Effector memory CD4-positive, alpha-beta T cell (primary cell): ENCODE data around the gene ADGRG2.

Source experiments
- DNase-seq, 3 donors: peaks; one replicate each; pipeline ENCODE4 v3.0.0-alpha.2; 2020
- H3K27ac ChIP-seq: 2 replicates; pipeline ENCODE4 v1.7.0; 2013; ENCODE audit warnings: mild to moderate bottlenecking, low read length, moderate library complexity; ENCODE audit not compliant: insufficient read depth, poor library complexity, severe bottlenecking
- H3K27me3 ChIP-seq: replicated peaks from 2 replicates; pipeline ENCODE4 v1.7.0; 2013; ENCODE audit warnings: mild to moderate bottlenecking, low read length; ENCODE audit not compliant: insufficient read depth, control insufficient read depth, poor library complexity, severe bottlenecking
- H3K36me3 ChIP-seq: 2 replicates; pipeline ENCODE4 v1.7.0; 2013; ENCODE audit warnings: mild to moderate bottlenecking, low read length, moderate library complexity; ENCODE audit not compliant: control insufficient read depth, insufficient read depth
- H3K4me1 ChIP-seq: 2 replicates; pipeline ENCODE4 v1.7.0; 2013; ENCODE audit warnings: low read length, mild to moderate bottlenecking; ENCODE audit not compliant: control insufficient read depth, insufficient read depth, poor library complexity, severe bottlenecking
- H3K4me3 ChIP-seq: 2 replicates; pipeline ENCODE4 v1.7.0; 2013; ENCODE audit warnings: low read length, low read depth, mild to moderate bottlenecking; ENCODE audit not compliant: insufficient read depth, poor library complexity, severe bottlenecking
- H3K9me3 ChIP-seq: 2 replicates; pipeline ENCODE4 v1.7.0; 2013; ENCODE audit warnings: mild to moderate bottlenecking, low read length, moderate library complexity; ENCODE audit not compliant: control insufficient read depth
- total RNA-seq, 3 donors: gene quantifications; one replicate each; lab custom pipeline; 2026; lab: John Stamatoyannopoulos, UW

The ADGRG2 gene
- total RNA-seq = 0 reads per million in 3 donors

GRCh38 chrX:19121898-19122640, at the start of gene ADGRG2:
Gene ADGRG2 (minus strand): TSS chrX:19122468. CDS start chrX:19068834, 53,634 bp downstream.
- H3K4me1 ChIP-seq = no peaks in the 10 kb centered on the region
- H3K9me3 ChIP-seq = no peaks in the 10 kb centered on the region
- no peaks in the 10 kb centered on the region for H3K36me3 ChIP-seq
- no peaks in the 10 kb centered on the region for H3K27me3 ChIP-seq
- no peak for DNase-seq
- no peak within 1 kb of the TSS for H3K27ac ChIP-seq
- no peak within 1 kb of the TSS for H3K4me3 ChIP-seq

GRCh38 chrX:19168609-19169008, 46.3 kb upstream of the ADGRG2 start:
- Histone ChIP-seq H3K9me3 (no peaks in the 10 kb centered on the region), H3K36me3 (no peaks in the 10 kb centered on the region), H3K4me3 (no peak overlapping the region), H3K4me1 (no peaks in the 10 kb centered on the region), H3K27me3 (no peaks in the 10 kb centered on the region), H3K27ac (no peak overlapping the region)
- no peak for DNase-seq

GRCh38 chrX:19162851-19163250, 40.6 kb upstream of the ADGRG2 start:
- H3K4me1 ChIP-seq = no peaks in the 10 kb centered on the region
- H3K36me3 ChIP-seq = no peaks in the 10 kb centered on the region
- DNase-seq = no peak
- H3K9me3 ChIP-seq = no peaks in the 10 kb centered on the region
- no peaks in the 10 kb centered on the region for H3K27me3 ChIP-seq
- no peak overlapping the region for H3K27ac ChIP-seq
- H3K4me3 ChIP-seq = no peak overlapping the region

- no peaks in the 10 kb centered on the region for H3K27me3 ChIP-seq
- DNase-seq = no peak
These were observed 33.9 kb upstream of the ADGRG2 start for GRCh38 chrX:19156186-19156585.

GRCh38 chrX:19152762-19153161, 30.5 kb upstream of the ADGRG2 start:
- Histone ChIP-seq H3K27me3 (no peaks in the 10 kb centered on the region), H3K4me1 (no peaks in the 10 kb centered on the region), H3K27ac (no peak overlapping the region), H3K9me3 (no peaks in the 10 kb centered on the region), H3K36me3 (no peaks in the 10 kb centered on the region), H3K4me3 (no peak overlapping the region)
- DNase-seq = no peak

More at GRCh38 chrX:19156186-19156585, 33.9 kb upstream of the ADGRG2 start:
- H3K27ac ChIP-seq = no peak overlapping the region
- no peaks in the 10 kb centered on the region for H3K36me3 ChIP-seq
- H3K4me3 ChIP-seq = no peak overlapping the region
- H3K4me1 ChIP-seq = no peaks in the 10 kb centered on the region
- no peaks in the 10 kb centered on the region for H3K9me3 ChIP-seq

- no peaks in the 10 kb centered on the region for H3K4me1 ChIP-seq
- no peaks in the 10 kb centered on the region for H3K9me3 ChIP-seq
- H3K36me3 ChIP-seq = no peaks in the 10 kb centered on the region
- DNase-seq = no peak
- H3K27ac ChIP-seq = no peak overlapping the region
- H3K27me3 ChIP-seq = no peaks in the 10 kb centered on the region
- no peak overlapping the region for H3K4me3 ChIP-seq
These were observed 14.8 kb upstream of the ADGRG2 start for GRCh38 chrX:19137067-19137466.

GRCh38 chrX:19133784-19134183, 11.5 kb upstream of the ADGRG2 start:
- no peaks in the 10 kb centered on the region for H3K27me3 ChIP-seq
- no peak overlapping the region for H3K4me3 ChIP-seq
- H3K4me1 ChIP-seq = no peaks in the 10 kb centered on the region
- no peak overlapping the region for H3K27ac ChIP-seq
- DNase-seq = no peak
- H3K9me3 ChIP-seq = no peaks in the 10 kb centered on the region
- H3K36me3 ChIP-seq = no peaks in the 10 kb centered on the region

GRCh38 chrX:19133231-19133630, 11.0 kb upstream of the ADGRG2 start:
- no peaks in the 10 kb centered on the region for H3K4me1 ChIP-seq
- no peaks in the 10 kb centered on the region for H3K36me3 ChIP-seq
- DNase-seq = no peak
- no peaks in the 10 kb centered on the region for H3K27me3 ChIP-seq
- H3K27ac ChIP-seq = no peak overlapping the region
- H3K9me3 ChIP-seq = no peaks in the 10 kb centered on the region
- H3K4me3 ChIP-seq = no peak overlapping the region

- no peak overlapping the region for H3K4me3 ChIP-seq
- H3K36me3 ChIP-seq = no peaks in the 10 kb centered on the region
- H3K27me3 ChIP-seq = no peaks in the 10 kb centered on the region
- no peak overlapping the region for H3K27ac ChIP-seq
- no peaks in the 10 kb centered on the region for H3K9me3 ChIP-seq
- no peaks in the 10 kb centered on the region for H3K4me1 ChIP-seq
- DNase-seq = no peak
These were observed 8.4 kb upstream of the ADGRG2 start for GRCh38 chrX:19130628-19131027.

GRCh38 chrX:19129694-19130093, 7.4 kb upstream of the ADGRG2 start:
- no peaks in the 10 kb centered on the region for H3K27me3 ChIP-seq
- H3K9me3 ChIP-seq = no peaks in the 10 kb centered on the region
- no peaks in the 10 kb centered on the region for H3K36me3 ChIP-seq
- no peak for DNase-seq
- no peak overlapping the region for H3K4me3 ChIP-seq
- H3K27ac ChIP-seq = no peak overlapping the region
- no peaks in the 10 kb centered on the region for H3K4me1 ChIP-seq
